D721Med (cell line): Measurements from ENCODE around the gene OR1M1.

Experiments
- DNase-seq: peaks from one replicate; pipeline ENCODE4 v3.0.0; 2011; ENCODE audit warnings: low spot score; ENCODE audit not compliant: insufficient read length
- FAIRE-seq: peaks from 2 replicates; lab custom pipeline; 2011; peaks lifted over from hg19 to GRCh38; lab: Jason Lieb, UNC
- CTCF ChIP-seq: IDR thresholded peaks from 2 replicates; pipeline ENCODE4 v1.5.1; 2012; ENCODE audit warnings: mild to moderate bottlenecking, control low read depth; ENCODE audit not compliant: insufficient read depth; ENCODE audit errors: missing control alignments

The OR1M1 gene

GRCh38 chr19:9076901-9077300, 10.0 kb upstream of the OR1M1 start:
- FAIRE-seq (no peak), DNase-seq (no peak)
- TF ChIP-seq CTCF = no peak

GRCh38 chr19:9078651-9079050, 8.2 kb upstream of the OR1M1 start:
- DNase-seq = no peak
- FAIRE-seq = no peak
- TF ChIP-seq CTCF = no peak

GRCh38 chr19:9107375-9107774, 20.5 kb downstream of the OR1M1 start, which contains the start of gene OR7G2:
Gene OR7G2 (minus strand): TSS chr19:9107475. CDS start chr19:9103243, 4,232 bp downstream.
- TF ChIP-seq CTCF = no peak
- DNase-seq = no peak
- no peak for FAIRE-seq

- DNase-seq (no peak), FAIRE-seq (no peak)
- TF ChIP-seq CTCF = no peak
These were observed 23.1 kb downstream of the OR1M1 start for GRCh38 chr19:9109959-9110358.

GRCh38 chr19:9115307-9115813, 28.5 kb downstream of the OR1M1 start, which contains the start of gene OR7G1:
Gene OR7G1 (minus strand): TSS chr19:9115763. CDS start chr19:9115763, 0 bp downstream.
- no peak for FAIRE-seq
- no peak for TF ChIP-seq CTCF
- DNase-seq = no peak

- no peak for FAIRE-seq
- no peak for DNase-seq
- no peak for TF ChIP-seq CTCF
These were observed 29.7 kb downstream of the OR1M1 start for GRCh38 chr19:9116547-9116946.

GRCh38 chr19:9126900-9127405, 40.1 kb downstream of the OR1M1 start, which contains the start of gene OR7G3:
Gene OR7G3 (minus strand): TSS chr19:9126950. CDS start chr19:9126950, 0 bp downstream.
- no peak for FAIRE-seq
- no peak for DNase-seq
- no peak for TF ChIP-seq CTCF
